ENCODE results near the gene EVA1A. TPM values are rescaled to one million over a fixed set of nuclear protein-coding genes. Genes with fewer than 3 reads are reported as not detected.
"Not testable (repeated sequence)": the region's sequence is repeated elsewhere in the genome, so short reads cannot be mapped to it uniquely, and the experiment has no call there.

EVA1A gene
- total RNA-seq, 2 experiments from 2014 or later = 0.43 TPM; not detected in 1

DNA sequence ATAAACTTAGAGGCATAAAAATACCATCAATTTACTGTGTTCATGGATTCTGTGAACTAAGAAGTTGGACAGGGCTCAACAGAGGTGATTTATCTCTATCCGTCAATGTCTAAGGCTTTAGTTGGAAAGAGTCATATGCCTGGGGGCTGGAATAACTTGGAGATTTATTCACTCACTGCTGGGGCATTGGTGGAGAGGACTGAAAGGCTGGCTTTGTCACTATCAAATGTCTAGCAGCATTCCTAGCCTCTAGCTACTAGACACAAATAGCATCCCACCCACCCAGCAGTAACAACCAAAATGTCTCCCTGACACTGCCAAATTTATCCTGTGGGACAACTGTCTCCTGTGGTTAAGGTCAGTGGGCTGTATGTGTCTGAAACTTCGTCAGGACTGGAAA, 71.0 kb downstream of the EVA1A start:
- no peaks in the 10 kb centered on the region for H3K9me3 Mint-ChIP-seq
- no peaks in the 10 kb centered on the region for H3K36me3 Mint-ChIP-seq (ENCODE audit: low read depth)
- no peak overlapping the region for H3K27ac Mint-ChIP-seq
- POLR2A ChIA-PET = no interaction called here
- no peak overlapping the region for H3K4me3 Mint-ChIP-seq
- no peak for TF ChIP-seq CTCF (IDR thresholded peaks at IDR 0.05)
- intact Hi-C loops (cut with micrococcal nuclease) = no loop called here
- no peak for DNase-seq
- CTCF ChIA-PET = no interaction called here
- H3K27me3 Mint-ChIP-seq = peaks cover 6% of the 10 kb centered on the region
- no peak for ATAC-seq
- no peaks in the 10 kb centered on the region for H3K4me1 Mint-ChIP-seq (ENCODE audit: low read depth)

GRCh38 chr2:75488157-75488556, 72.6 kb downstream of the EVA1A start:
- ChIA-PET POLR2A (no interaction called here), CTCF (no interaction called here)
- ATAC-seq (no peak), DNase-seq (no peak)
- peaks cover 10% of the 10 kb centered on the region for H3K27me3 Mint-ChIP-seq
- H3K27ac Mint-ChIP-seq = no peak overlapping the region
- no peaks in the 10 kb centered on the region for H3K9me3 Mint-ChIP-seq
- no peaks in the 10 kb centered on the region for H3K36me3 Mint-ChIP-seq (ENCODE audit: low read depth)
- H3K4me1 Mint-ChIP-seq (ENCODE audit: low read depth) = no peaks in the 10 kb centered on the region
- no peak overlapping the region for H3K4me3 Mint-ChIP-seq
- intact Hi-C loops (cut with micrococcal nuclease) = no loop called here
- TF ChIP-seq CTCF (IDR thresholded peaks at IDR 0.05) = no peak

DNA sequence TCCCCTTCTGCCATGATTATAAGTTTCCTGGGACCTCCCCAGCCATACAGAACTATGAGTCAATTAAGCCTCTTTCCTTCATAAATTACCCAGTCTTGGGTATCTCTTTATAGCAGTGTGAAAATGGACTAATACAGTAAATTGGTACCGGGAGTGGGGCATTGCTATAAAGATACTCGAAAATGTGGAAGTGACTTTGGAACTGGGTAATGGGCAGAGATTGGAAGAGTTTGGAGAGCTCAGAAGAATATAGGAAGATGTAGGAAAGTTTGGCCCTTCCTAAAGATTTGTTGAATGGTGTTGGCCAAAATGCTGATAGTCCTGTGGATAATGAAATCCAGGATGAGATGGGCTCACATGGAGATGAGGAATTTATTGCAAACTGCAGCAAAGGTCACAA, 74.0 kb downstream of the EVA1A start:
- H3K4me1 Mint-ChIP-seq (ENCODE audit: low read depth); H3K4me3 Mint-ChIP-seq; H3K9me3 Mint-ChIP-seq; ATAC-seq; intact Hi-C loops (cut with micrococcal nuclease); DNase-seq; H3K36me3 Mint-ChIP-seq (ENCODE audit: low read depth); H3K27ac Mint-ChIP-seq; CTCF ChIA-PET: not testable (repeated sequence)
- H3K27me3 Mint-ChIP-seq = peaks cover 10% of the 10 kb centered on the region
- POLR2A ChIA-PET = interaction anchor here (0.6 kb wide), 1 partner anchor 565 kb away, joined by 3 read pairs; no protein-coding TSS in a partner anchor

- DNase-seq = no peak
- no peaks in the 10 kb centered on the region for H3K4me1 Mint-ChIP-seq (ENCODE audit: low read depth)
- no peak overlapping the region for H3K27ac Mint-ChIP-seq
- intact Hi-C loops (cut with micrococcal nuclease) = no loop called here
- POLR2A ChIA-PET = no interaction called here
- ATAC-seq = no peak
- H3K4me3 Mint-ChIP-seq = no peak overlapping the region
- H3K9me3 Mint-ChIP-seq = no peaks in the 10 kb centered on the region
- H3K27me3 Mint-ChIP-seq = peaks cover 10% of the 10 kb centered on the region
- no peaks in the 10 kb centered on the region for H3K36me3 Mint-ChIP-seq (ENCODE audit: low read depth)
- no peak for TF ChIP-seq CTCF (IDR thresholded peaks at IDR 0.05)
- CTCF ChIA-PET = no interaction called here
Observed at GRCh38 chr2:75484840-75485239, 75.9 kb downstream of the EVA1A start.

DNA sequence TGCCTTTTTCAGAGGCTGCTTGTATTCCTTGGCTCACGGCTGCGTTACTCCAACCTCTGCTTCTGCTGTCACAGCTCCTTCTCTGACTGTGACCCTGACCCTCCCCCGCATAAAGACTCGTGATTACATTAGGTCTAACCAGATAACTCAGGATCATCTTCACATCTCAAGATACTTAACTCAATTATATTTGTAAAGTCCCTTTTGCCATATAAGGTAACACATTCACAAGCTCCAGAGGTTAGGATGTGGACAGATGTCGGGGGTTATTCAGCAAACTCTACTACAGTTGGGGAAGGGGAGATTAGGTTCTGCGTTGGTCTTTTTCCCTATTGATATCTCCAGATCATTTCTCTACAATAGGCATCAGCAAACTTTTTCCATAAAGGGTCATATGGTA, 76.9 kb downstream of the EVA1A start:
- Mint-ChIP-seq H3K4me1 (ENCODE audit: low read depth) (no peaks in the 10 kb centered on the region), H3K27me3 (peaks cover 10% of the 10 kb centered on the region), H3K27ac (no peak overlapping the region), H3K36me3 (ENCODE audit: low read depth) (no peaks in the 10 kb centered on the region), H3K4me3 (no peak overlapping the region), H3K9me3 (no peaks in the 10 kb centered on the region)
- TF ChIP-seq CTCF (IDR thresholded peaks at IDR 0.05) = no peak
- POLR2A ChIA-PET = no interaction called here
- intact Hi-C loops (cut with micrococcal nuclease) = no loop called here
- DNase-seq = no peak
- CTCF ChIA-PET = no interaction called here
- no peak for ATAC-seq

- POLR2A ChIA-PET = interaction anchor here (1.3 kb wide), 1 partner anchor 11 kb away, joined by 4 read pairs; no protein-coding TSS in a partner anchor
Observed at GRCh38 chr2:75482398-75482797, 78.3 kb downstream of the EVA1A start.

More at GRCh38 chr2:75482398-75482797, 78.3 kb downstream of the EVA1A start:
- no peak for TF ChIP-seq CTCF (IDR thresholded peaks at IDR 0.05)
- DNase-seq (no peak), ATAC-seq (no peak)
- Mint-ChIP-seq H3K27ac (no peak overlapping the region), H3K27me3 (peaks cover 10% of the 10 kb centered on the region), H3K9me3 (no peaks in the 10 kb centered on the region), H3K4me3 (no peak overlapping the region), H3K36me3 (ENCODE audit: low read depth) (no peaks in the 10 kb centered on the region), H3K4me1 (ENCODE audit: low read depth) (no peaks in the 10 kb centered on the region)
- CTCF ChIA-PET = interaction anchor here (0.9 to 1.0 kb wide), 2 partner anchors 15 to 17 kb away, joined by 3 read pairs; no protein-coding TSS in a partner anchor
- intact Hi-C loops (cut with micrococcal nuclease) = no loop called here
